Pulmonary artery endothelial cell (primary cell): ENCODE measurements around the gene PLXNC1. TPM values are rescaled to one million over a fixed set of nuclear protein-coding genes. Genes with fewer than 3 reads are reported as not detected.

ENCODE experiments used
- DNase-seq: peaks from one replicate; pipeline ENCODE4 v3.0.0-alpha.2; 2011; ENCODE audit warnings: low read depth, low spot score
- total RNA-seq: library from RNA; depleted of rRNA; stranded (reverse); fragments of >200 nt; gene quantifications from 2 replicates; pipeline ENCODE4 v1.2.3, GENCODE V29; 2014

The PLXNC1 gene
- total RNA-seq, 1 donor from 2014 or later, result 0.53 TPM

DNA sequence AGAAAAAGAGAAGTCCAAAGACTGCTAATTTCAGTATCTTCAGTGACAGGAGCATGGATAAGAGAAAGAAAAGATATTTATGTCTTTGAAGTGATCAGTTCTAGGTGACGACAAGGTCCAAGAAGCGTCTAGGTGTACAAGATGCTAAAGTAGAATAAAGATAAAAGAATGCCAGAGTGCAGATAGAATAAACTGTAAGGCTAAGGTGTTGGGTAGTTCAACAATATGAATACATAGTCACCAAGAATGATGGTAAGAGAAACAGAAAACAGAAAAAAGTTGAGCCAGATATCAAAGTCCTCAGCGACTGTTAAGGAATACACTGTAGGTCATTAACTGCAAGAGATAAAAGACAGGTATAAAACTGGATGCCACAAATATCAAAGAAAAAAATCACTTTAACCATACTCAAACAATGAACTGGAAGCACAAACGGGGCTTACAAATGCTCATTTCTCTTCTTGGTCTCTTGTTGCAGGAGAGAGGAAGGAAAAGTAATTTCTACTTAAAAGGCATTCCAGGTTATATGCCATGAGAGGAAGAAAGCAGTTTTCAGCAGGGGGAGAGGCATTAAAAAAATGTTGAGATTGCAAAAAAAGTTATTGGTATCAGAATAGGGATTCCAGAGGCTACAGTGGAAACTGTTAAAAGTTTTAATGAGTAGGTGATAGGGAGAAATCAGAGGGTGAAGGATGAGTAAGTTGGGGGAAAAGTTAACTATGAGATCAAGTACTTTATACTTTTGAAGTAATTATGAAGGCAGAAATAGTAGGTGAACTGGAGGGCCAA, 189.8 kb downstream of the PLXNC1 start:
- no peak for DNase-seq

DNA sequence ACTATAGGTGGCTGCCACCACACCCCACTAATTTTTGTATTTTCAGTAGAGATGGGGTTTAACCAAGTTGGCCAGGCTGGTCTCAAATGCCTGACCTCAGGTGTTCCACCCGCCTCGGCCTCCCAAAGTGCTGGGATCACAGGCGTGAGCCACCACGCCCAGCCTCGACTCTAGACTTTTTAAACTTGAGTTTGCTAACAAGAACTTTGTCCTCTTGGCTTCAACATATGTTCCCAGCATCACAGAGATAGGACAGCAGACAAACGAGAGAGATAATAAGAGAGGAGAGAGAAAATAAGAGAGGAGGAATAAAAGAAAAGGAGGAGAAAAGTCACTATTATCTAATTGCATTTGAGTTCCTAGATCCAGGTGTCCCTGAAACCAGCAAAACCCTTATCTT, 192.2 kb downstream of the PLXNC1 start:
- no peak for DNase-seq

DNA sequence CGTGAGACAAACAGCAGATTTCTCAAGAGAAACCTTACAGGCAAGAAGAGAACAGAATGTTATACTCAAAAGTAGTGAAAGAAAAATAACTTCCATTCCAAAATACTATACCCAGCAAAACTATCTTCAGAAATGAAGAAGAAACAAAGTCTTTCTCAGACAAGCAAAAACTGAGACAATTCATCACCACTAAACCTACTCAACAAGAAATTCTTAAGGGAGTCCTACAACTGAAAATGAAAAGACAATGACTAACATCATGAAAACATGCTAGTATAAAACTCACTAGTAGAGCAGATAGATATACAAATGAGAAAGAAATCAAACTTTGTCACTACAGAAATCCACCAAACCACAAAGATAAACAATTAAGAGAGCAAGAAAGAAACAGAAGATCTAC, 204.8 kb downstream of the PLXNC1 start:
- DNase-seq, result no peak
